ENCODE results near the gene DIS3L2.

DIS3L2 gene

GRCh38 chr2:232339121-232340081 is 377.9 kb downstream of the DIS3L2 start:
- no peak for DNase-seq

- DNase-seq = no peak
Observed at GRCh38 chr2:232340171-232340935, 378.8 kb downstream of the DIS3L2 start.

DNA sequence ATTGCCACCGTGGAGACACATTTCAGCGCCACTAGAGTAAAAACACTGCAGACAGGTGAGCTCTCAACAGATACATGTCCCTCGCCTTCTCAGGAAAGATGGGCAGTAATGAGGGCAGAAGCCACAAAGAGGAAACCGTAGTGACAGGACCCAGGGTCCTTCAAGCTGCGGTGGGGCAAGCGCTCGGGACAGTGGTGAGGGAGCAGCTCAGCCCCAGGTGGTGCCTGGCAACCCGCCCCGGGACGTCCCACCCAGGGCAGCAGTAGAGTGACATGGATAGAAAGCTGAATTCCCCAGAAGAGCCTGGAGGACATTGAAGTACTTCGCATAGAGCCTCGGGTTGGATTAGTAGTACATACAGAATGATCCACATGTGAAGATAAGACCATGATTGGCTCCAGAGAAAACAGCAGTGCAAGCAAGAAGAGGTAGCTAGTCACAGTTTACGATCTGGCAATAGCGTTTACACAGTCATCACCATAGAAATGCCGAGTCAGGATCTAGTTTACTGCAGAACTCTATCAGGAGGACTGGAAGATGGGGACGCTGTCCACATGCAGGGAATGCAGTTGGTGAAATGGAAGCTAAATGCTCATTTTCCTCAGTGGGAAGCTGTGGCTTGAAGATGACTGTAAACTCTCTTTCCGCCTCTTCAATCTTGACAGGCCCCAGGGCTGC is 379.7 kb downstream of the DIS3L2 start:
- no peak for DNase-seq

GRCh38 chr2:232341739-232342126 is 380.2 kb downstream of the DIS3L2 start:
- DNase-seq = no peak

DNA sequence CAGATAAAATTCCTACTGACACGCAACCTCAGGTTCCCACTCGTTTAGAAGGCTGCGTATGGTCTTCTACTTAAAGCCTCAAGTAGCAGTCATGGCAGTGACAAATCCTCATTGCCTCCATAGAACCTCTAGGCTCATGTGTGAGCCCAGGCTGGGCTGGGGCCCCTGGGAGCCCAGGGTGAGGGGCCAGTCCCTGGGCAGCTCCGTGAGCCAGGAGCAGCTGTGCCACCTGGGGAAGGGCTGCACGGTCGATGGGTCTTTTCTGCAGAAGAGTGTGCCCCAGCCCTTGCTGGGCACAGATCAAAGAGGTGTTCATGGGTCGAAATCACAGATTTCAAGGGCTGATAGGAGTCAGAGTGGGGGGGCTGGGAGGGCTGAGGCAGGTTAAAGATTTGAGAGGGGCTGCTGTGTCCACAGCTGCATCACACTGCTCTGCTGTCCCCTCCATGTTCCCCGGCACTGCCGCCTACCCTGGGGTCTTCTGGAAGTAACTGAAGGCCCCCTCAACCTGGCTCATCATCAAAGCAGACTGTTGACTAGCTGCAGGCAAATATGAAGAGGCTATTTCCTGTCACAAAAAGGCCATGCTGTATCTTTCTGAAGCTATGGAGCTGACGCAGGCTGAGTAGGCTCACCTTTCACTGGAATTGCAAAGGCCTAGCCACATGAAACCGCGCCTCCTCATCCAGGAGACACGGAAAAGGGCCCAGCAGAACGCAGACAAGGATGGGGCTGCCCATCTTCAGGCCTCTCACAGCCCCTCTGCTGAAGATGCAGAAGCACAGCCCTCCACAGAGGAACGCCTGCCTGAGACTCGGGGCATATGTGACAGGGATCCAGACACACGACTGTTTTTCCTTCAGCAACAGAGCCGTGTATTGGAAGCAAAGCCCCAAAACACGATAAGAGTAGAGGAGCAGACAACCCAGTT is 381.4 kb downstream of the DIS3L2 start:
- no peak for DNase-seq

DNA sequence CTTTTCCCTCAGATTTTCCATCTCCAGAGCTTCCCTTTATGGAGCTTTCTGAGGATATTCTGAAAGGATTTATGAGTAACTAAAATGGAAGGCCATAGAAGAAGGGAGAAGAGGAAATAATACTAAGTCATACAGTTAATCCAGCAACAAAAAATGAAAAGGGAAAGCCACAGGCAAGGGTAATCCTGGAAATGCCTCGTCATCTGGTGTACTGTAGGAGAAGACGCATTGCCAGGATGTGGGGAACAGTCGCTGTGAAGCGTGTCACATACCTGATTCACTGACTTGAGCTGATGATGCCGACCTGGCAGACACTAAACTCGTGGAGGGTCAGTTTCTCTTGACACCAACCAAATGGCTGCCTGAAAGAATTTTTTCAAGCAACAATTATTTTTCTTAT is 382.3 kb downstream of the DIS3L2 start:
- no peak for DNase-seq

- DNase-seq = no peak
Observed at GRCh38 chr2:232345251-232345650, 383.7 kb downstream of the DIS3L2 start.

GRCh38 chr2:232347369-232347768 is 385.9 kb downstream of the DIS3L2 start:
- DNase-seq = no peak

- DNase-seq = no peak
Observed at GRCh38 chr2:232348936-232349335, 387.4 kb downstream of the DIS3L2 start.

GRCh38 chr2:232349546-232349945 is 388.0 kb downstream of the DIS3L2 start:
- no peak for DNase-seq

- DNase-seq = no peak
Observed at GRCh38 chr2:232349946-232350635, 388.6 kb downstream of the DIS3L2 start.

DNA sequence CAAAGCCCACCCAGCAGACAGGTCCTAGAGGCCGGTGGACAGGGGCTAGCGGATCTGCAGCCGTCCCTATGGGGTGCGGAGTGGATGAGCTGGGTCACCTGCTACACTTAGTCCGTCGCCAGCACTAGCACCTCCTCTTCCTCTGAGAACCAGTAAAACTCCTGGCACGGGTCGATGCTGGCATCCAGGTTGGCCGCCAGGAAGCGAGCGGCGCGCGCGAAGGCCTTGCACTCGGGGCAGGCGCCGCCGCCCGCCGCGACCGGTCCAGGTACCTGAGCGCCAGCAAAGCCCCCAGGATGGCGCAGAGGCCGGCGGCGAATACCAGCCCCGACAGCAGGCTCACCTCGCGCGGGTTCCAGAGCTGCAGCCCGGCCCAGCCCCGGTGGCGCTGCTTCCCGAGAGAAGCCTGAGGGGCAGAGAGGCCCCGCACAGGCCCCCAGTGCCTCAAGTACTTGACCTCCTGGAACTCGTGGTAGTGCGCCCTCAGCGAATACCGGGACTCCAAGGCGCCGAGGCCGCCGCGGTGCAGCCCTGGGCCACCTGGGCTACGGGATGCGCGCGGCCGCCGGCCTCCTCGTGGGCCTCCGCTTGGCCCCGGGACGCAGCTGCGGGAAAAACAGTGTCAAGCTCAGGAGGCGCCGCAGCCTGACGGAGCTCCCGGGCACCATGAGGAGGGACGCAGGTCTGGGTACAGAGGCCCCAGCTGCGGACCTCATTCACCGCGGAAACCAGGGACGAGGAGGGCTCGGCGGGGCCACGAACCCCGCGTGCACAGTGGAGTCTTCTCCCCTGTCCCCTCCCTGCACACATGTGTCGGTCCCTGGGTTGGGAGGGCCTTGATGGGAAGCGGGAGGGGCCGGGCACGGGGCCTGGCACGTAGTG is 389.5 kb downstream of the DIS3L2 start:
- no peak for DNase-seq

DNA sequence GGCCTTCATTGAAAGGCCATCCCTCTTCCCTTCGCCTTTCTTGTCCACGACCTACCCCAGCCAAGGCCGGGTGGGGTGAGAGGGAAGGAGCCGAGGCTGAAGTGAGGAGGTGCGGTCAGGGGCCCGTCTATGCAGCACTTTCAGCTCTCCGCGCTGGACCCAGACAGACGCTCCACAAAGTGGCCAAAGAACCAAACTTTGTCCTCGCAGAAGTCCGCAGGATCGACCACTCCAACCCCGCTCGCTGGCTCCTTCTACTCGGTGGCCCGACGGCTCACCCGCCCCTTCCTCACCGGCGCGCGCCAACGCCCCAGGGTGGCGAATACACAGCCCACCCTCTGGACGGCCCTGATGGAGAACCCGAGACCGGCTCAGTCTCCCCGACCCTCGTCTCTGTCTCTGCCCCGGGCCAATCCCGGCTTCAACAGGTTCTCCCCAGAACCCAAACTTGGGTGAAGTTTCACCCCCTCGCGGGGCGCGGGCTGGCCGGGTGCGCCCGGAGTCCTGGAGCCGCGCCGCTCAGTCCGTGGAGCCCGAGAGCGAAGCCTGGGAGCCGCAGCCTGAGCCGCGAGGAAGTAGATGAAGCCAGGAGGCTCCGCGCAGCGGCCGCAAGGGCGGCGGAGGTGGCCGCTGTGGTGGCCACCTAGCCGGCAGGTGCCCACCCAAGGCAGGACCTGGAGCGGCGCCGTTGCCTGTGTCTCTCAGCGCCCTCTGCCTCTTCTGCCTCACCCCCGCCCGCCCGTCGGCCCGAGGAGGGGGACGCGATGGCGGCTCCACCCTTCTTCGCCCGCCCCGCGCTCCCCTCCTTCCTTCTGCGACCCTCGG is 390.4 kb downstream of the DIS3L2 start:
- no peak for DNase-seq

DNA sequence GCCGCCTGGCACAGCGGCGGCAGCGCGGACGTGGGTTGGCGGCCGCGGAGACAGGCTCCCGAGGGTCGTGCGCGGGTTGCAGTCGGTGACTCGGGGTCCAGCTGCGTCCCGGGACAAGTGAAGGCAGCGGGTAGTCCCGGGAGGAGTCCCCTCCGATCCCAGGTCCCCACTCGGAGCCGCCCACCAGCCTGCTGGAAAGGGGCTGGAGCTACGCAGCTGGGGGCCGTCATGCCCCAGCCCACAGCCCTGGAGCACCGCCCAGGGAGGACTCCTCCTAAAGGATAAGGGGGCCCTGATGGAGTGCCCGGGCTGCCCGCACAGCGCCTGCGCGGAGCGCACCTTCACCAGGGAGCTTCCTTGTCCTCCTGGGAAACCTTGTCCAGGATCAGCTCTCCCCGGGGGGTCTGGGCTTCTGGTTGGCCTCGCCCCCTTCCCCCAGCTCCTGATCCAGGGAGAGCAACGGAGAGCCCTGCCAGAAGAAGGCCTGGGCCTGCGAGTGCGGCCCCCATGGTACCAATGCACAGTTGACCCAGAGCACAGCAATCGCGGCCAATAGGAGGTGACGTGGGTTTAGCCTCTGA is 391.1 kb downstream of the DIS3L2 start:
- no peak for DNase-seq

- no peak for DNase-seq
Observed at GRCh38 chr2:232353096-232353495, 391.6 kb downstream of the DIS3L2 start.

DNA sequence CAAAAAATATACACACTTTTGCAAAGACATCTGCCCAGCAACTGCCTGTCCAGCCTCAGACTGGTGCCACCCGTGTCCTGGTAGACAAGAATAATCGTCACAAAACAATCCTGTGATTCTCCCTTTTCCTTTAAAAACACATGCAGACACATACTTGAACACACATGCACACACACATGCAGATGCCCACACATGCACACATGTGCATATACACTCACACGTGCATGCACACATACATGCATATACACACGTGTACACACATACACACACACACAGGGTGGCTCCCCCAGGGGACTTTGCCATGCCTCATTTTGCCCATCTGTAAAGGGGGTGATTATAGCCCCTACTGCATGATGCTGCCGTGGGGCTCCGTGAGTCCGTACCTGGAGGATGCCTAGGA is 392.1 kb downstream of the DIS3L2 start:
- no peak for DNase-seq

DNA sequence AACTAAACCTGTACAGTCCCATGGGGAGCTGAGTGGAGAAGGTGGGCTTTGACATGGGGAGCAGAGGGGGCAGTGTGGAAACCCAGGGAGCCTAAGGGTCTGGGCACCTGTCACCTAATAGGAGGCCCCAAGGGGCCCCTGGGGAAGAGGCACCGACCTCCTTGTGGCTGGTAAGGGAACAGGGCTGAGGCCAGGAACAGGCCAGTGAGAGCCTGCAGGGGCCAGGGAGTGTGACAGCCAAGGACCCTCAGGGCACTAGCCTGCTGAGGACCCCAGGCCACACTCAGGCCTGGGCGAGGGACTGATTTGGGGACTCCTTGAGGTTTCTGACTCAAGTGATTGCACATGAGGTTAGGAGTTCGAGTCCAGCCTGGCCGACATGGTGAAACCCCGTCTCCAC is 392.6 kb downstream of the DIS3L2 start:
- DNase-seq = no peak

DNA sequence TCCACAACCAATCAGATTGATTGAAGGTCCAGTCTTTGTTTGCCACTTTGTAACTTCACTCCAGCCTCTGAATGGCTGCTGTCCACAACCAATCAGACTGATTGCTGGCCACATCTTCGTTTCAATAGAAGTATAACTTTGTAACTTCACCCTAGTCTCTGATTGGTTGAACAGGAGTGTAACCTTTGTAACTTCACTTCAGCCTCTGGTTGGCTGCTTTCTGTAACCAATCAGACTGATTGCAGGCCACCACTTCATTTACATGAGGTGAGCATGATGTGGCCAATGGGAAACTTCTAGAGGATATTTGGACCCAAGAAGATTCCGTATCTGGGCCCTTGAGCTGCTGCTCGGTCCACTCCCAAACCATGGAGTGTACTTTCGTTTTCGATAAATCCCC is 400.1 kb downstream of the DIS3L2 start:
- DNase-seq = no peak

DNA sequence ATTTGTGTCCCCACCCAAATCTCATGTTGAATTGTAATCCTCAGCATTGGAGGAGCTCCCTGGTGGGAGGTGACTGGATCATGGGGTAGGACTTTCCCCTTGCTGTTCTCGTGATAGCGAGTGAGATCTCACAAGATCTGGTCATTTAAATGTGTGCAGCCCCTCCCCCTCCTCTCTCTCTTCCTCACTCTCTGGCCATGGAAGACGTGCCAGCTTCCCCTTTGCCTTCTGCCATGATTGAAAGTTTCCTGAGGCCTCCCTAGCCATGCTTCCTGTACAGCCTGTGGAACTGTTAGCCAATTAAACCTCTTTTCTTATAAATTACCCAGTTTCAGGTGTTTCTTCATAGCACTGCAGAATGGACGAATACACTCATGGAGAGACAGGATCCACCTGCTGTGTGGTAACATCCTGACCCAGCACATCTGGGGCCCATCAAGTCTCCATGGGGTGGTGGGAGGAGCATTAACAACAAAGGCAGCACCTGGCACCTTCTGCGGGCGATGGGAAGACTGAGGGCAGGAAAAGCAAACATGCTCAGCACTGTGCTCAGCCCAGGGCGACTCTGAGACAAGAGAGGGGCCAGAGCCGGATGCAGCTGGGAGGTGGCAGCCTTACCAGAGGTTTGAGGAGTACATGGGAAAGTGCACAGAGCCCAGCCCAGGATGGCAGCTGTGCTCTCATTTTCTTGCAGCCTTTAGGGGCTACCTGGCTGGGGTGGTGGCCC is 400.8 kb downstream of the DIS3L2 start:
- DNase-seq = no peak
